Natural killer cell treated with Interleukin-12 subunit alpha and Interleukin-12 subunit beta and Interleukin-15 and Interleukin-18, amount 100 ng/mL, for 72 hours (primary cell): ENCODE measurements around the gene PFKP. TPM values are rescaled to one million over a fixed set of nuclear protein-coding genes. Genes with fewer than 3 reads are reported as not detected.
A peak's percentile ranks its signal among the peaks of the same experiment; 100 is the strongest.

Experiments
- ATAC-seq, 2 donors: fragments of 150-1000 bp; cut with Tn5 transposase in 1 of 2; sonication (Bioruptor Pico), chemical (Tn5 transposase) in 1 of 2; 2 replicates each; pipeline ENCODE4 v1.10.0; 2021
- DNase-seq: peaks from one replicate; pipeline ENCODE4 v3.0.0; 2022; ENCODE audit warnings: low spot score
- H3K27ac Mint-ChIP-seq, 2 donors: 1 replicate in 1 of 2; 2 replicates in 1 of 2; pipeline ENCODE4 v1.8.0; 2022; ENCODE audit warnings: mixed read lengths in 2 of 2, mild to moderate bottlenecking in 1 of 2, moderate library complexity in 1 of 2
- H3K27me3 Mint-ChIP-seq, 2 donors: 1 replicate in 1 of 2; 2 replicates in 1 of 2; pipeline ENCODE4 v1.8.0; 2022; ENCODE audit warnings: mixed read lengths in 2 of 2
- H3K36me3 Mint-ChIP-seq: one replicate; pipeline ENCODE4 v1.8.0; 2022; ENCODE audit warnings: mixed read lengths
- H3K4me1 Mint-ChIP-seq, 2 donors: 1 replicate in 1 of 2; 2 replicates in 1 of 2; pipeline ENCODE4 v1.8.0; 2022; ENCODE audit warnings: low read depth in 2 of 2, mixed read lengths in 2 of 2, mild to moderate bottlenecking in 1 of 2
- H3K4me3 Mint-ChIP-seq: one replicate; pipeline ENCODE4 v1.8.0; 2022; ENCODE audit warnings: mixed read lengths
- H3K9me3 Mint-ChIP-seq: 2 replicates; pipeline ENCODE4 v1.8.0; 2022; ENCODE audit warnings: mixed read lengths
- total RNA-seq, 2 donors: library from RNA; stranded (reverse); gene quantifications; one replicate each; pipeline ENCODE4 v1.2.3, GENCODE V29; 2022

The PFKP gene
- 100 to 1,000 TPM; 199 to 239 TPM for total RNA-seq

GRCh38 chr10:3067118-3067858 lies at the start of gene PFKP:
PFKP (plus strand) TSS chr10:3067548; CDS start chr10:3067596, 48 bp downstream.
- Mint-ChIP-seq H3K27ac (peak within 1 kb of the TSS; percentile 76 to 81), H3K4me3 (peak within 1 kb of the TSS; percentile 93), H3K27me3 (peaks cover 0 to 2% of the 10 kb centered on the region in 2 donors), H3K9me3 (no peaks in the 10 kb centered on the region), H3K36me3 (peaks cover 18% of the 10 kb centered on the region), H3K4me1 (peaks cover 22 to 29% of the 10 kb centered on the region in 2 donors)
- ATAC-seq, result peak; percentile 77 to 82
- DNase-seq, result peak; percentile 70

- no peaks in the 10 kb centered on the region for H3K9me3 Mint-ChIP-seq
- H3K36me3 Mint-ChIP-seq, result peaks cover 2% of the 10 kb centered on the region
- H3K4me3 Mint-ChIP-seq, result no peak overlapping the region
- ATAC-seq (no peak), DNase-seq (no peak)
- H3K27ac Mint-ChIP-seq, result no peak overlapping the region
- no peaks in the 10 kb centered on the region for H3K4me1 Mint-ChIP-seq
- peaks cover 28 to 36% of the 10 kb centered on the region in 2 donors for H3K27me3 Mint-ChIP-seq
Observed at GRCh38 chr10:3018247-3018646, 49.1 kb upstream of the PFKP start.

GRCh38 chr10:3020311-3020710 lies 47.0 kb upstream of the PFKP start:
- Mint-ChIP-seq H3K36me3 (peaks cover 4% of the 10 kb centered on the region), H3K27me3 (peaks cover 20 to 36% of the 10 kb centered on the region in 2 donors), H3K9me3 (no peaks in the 10 kb centered on the region), H3K27ac (no peak overlapping the region), H3K4me1 (no peaks in the 10 kb centered on the region), H3K4me3 (no peak overlapping the region)
- no peak for DNase-seq
- ATAC-seq, result peak in 1 of 2 donors; percentile 38

GRCh38 chr10:3020881-3021280 lies 46.5 kb upstream of the PFKP start:
- H3K9me3 Mint-ChIP-seq, result no peaks in the 10 kb centered on the region
- no peak for DNase-seq
- no peak overlapping the region for H3K27ac Mint-ChIP-seq
- H3K27me3 Mint-ChIP-seq, result peaks cover 19 to 37% of the 10 kb centered on the region in 2 donors
- H3K4me1 Mint-ChIP-seq, result no peaks in the 10 kb centered on the region
- H3K4me3 Mint-ChIP-seq, result no peak overlapping the region
- ATAC-seq, result no peak
- peaks cover 4% of the 10 kb centered on the region for H3K36me3 Mint-ChIP-seq

GRCh38 chr10:3022027-3022426 lies 45.3 kb upstream of the PFKP start:
- Mint-ChIP-seq H3K9me3 (no peaks in the 10 kb centered on the region), H3K4me3 (no peak overlapping the region), H3K27ac (no peak overlapping the region), H3K27me3 (peaks cover 21 to 40% of the 10 kb centered on the region in 2 donors), H3K36me3 (peaks cover 4% of the 10 kb centered on the region), H3K4me1 (no peaks in the 10 kb centered on the region)
- DNase-seq, result no peak
- ATAC-seq, result no peak

- no peak overlapping the region for H3K4me3 Mint-ChIP-seq
- ATAC-seq (no peak), DNase-seq (no peak)
- H3K27me3 Mint-ChIP-seq, result peaks cover 27 to 40% of the 10 kb centered on the region in 2 donors
- H3K36me3 Mint-ChIP-seq, result peaks cover 4% of the 10 kb centered on the region
- H3K9me3 Mint-ChIP-seq, result no peaks in the 10 kb centered on the region
- no peak overlapping the region for H3K27ac Mint-ChIP-seq
- H3K4me1 Mint-ChIP-seq, result no peaks in the 10 kb centered on the region
Observed at GRCh38 chr10:3023892-3024291, 43.5 kb upstream of the PFKP start.

GRCh38 chr10:3025026-3025683 lies 42.2 kb upstream of the PFKP start:
- Mint-ChIP-seq H3K4me3 (no peak overlapping the region), H3K27me3 (peaks cover 37 to 52% of the 10 kb centered on the region in 2 donors), H3K4me1 (no peaks in the 10 kb centered on the region), H3K36me3 (peaks cover 4% of the 10 kb centered on the region), H3K9me3 (no peaks in the 10 kb centered on the region), H3K27ac (no peak overlapping the region)
- DNase-seq (no peak), ATAC-seq (no peak)

GRCh38 chr10:3027866-3028265 lies 39.5 kb upstream of the PFKP start:
- Mint-ChIP-seq H3K9me3 (no peaks in the 10 kb centered on the region), H3K27ac (no peak overlapping the region), H3K36me3 (peaks cover 4% of the 10 kb centered on the region), H3K4me1 (no peaks in the 10 kb centered on the region), H3K27me3 (peaks cover 30 to 46% of the 10 kb centered on the region in 2 donors), H3K4me3 (no peak overlapping the region)
- no peak for DNase-seq
- no peak for ATAC-seq

GRCh38 chr10:3028441-3028840 lies 38.9 kb upstream of the PFKP start:
- H3K9me3 Mint-ChIP-seq, result no peaks in the 10 kb centered on the region
- H3K27ac Mint-ChIP-seq, result no peak overlapping the region
- no peak overlapping the region for H3K4me3 Mint-ChIP-seq
- H3K36me3 Mint-ChIP-seq, result no peaks in the 10 kb centered on the region
- ATAC-seq (no peak), DNase-seq (no peak)
- H3K27me3 Mint-ChIP-seq, result peaks cover 25 to 40% of the 10 kb centered on the region in 2 donors
- no peaks in the 10 kb centered on the region for H3K4me1 Mint-ChIP-seq

- no peak overlapping the region for H3K4me3 Mint-ChIP-seq
- peaks cover 29 to 41% of the 10 kb centered on the region in 2 donors for H3K27me3 Mint-ChIP-seq
- H3K9me3 Mint-ChIP-seq, result no peaks in the 10 kb centered on the region
- H3K4me1 Mint-ChIP-seq, result no peaks in the 10 kb centered on the region
- H3K36me3 Mint-ChIP-seq, result no peaks in the 10 kb centered on the region
- no peak for DNase-seq
- H3K27ac Mint-ChIP-seq, result no peak overlapping the region
- ATAC-seq, result no peak
Observed at GRCh38 chr10:3030765-3031164, 36.6 kb upstream of the PFKP start.

GRCh38 chr10:3031490-3031889 lies 35.9 kb upstream of the PFKP start:
- DNase-seq (no peak), ATAC-seq (no peak)
- Mint-ChIP-seq H3K9me3 (no peaks in the 10 kb centered on the region), H3K36me3 (no peaks in the 10 kb centered on the region), H3K27ac (no peak overlapping the region), H3K27me3 (peaks cover 33 to 43% of the 10 kb centered on the region in 2 donors), H3K4me3 (no peak overlapping the region), H3K4me1 (peaks cover 3 to 5% of the 10 kb centered on the region in 2 donors)

- peaks cover 3 to 5% of the 10 kb centered on the region in 2 donors for H3K4me1 Mint-ChIP-seq
- H3K36me3 Mint-ChIP-seq, result no peaks in the 10 kb centered on the region
- H3K4me3 Mint-ChIP-seq, result no peak overlapping the region
- H3K27ac Mint-ChIP-seq, result no peak overlapping the region
- H3K9me3 Mint-ChIP-seq, result no peaks in the 10 kb centered on the region
- peaks cover 33 to 57% of the 10 kb centered on the region in 2 donors for H3K27me3 Mint-ChIP-seq
- ATAC-seq (no peak), DNase-seq (no peak)
Observed at GRCh38 chr10:3033925-3034324, 33.4 kb upstream of the PFKP start.

- ATAC-seq, result no peak
- no peaks in the 10 kb centered on the region for H3K9me3 Mint-ChIP-seq
Observed at GRCh38 chr10:3034616-3035015, 32.7 kb upstream of the PFKP start.

More at GRCh38 chr10:3034616-3035015, 32.7 kb upstream of the PFKP start:
- no peak for DNase-seq
- no peak overlapping the region for H3K4me3 Mint-ChIP-seq
- H3K27me3 Mint-ChIP-seq, result peaks cover 29 to 50% of the 10 kb centered on the region in 2 donors
- H3K4me1 Mint-ChIP-seq, result peaks cover 3 to 5% of the 10 kb centered on the region in 2 donors
- H3K36me3 Mint-ChIP-seq, result no peaks in the 10 kb centered on the region
- H3K27ac Mint-ChIP-seq, result no peak overlapping the region
